ENCODE results near the gene KIRREL3.

Gene KIRREL3

GRCh38 chr11:126507646-126508045, 492.9 kb downstream of the KIRREL3 start:
- Histone ChIP-seq H3K9me3 (ENCODE audit: control insufficient read depth in 1 of 2, low read length in 2 of 2) (peaks cover 7 to 11% of the 10 kb centered on the region in 2 donors), H3K36me3 (ENCODE audit: control insufficient read depth in 1 of 2, insufficient read depth in 2 of 2, low read length in 2 of 2) (no peaks in the 10 kb centered on the region), H3K9ac (ENCODE audit: low read depth in 1 of 2, low read length in 2 of 2) (no peak overlapping the region), H3K4me1 (ENCODE audit: control insufficient read depth in 1 of 2, insufficient read depth in 2 of 2, low read length in 2 of 2) (no peaks in the 10 kb centered on the region), H3K27ac (ENCODE audit: low read depth, low read length) (no peak overlapping the region), H3K4me3 (ENCODE audit: low read depth in 1 of 2, low read length in 2 of 2) (no peak overlapping the region), H3K27me3 (ENCODE audit: control insufficient read depth in 1 of 2, insufficient read depth in 2 of 2, low read length in 2 of 2) (no peaks in the 10 kb centered on the region)

- no peaks in the 10 kb centered on the region for H3K4me1 ChIP-seq (ENCODE audit: control insufficient read depth in 1 of 2, insufficient read depth in 2 of 2, low read length in 2 of 2)
- no peaks in the 10 kb centered on the region for H3K36me3 ChIP-seq (ENCODE audit: control insufficient read depth in 1 of 2, insufficient read depth in 2 of 2, low read length in 2 of 2)
- H3K9ac ChIP-seq (ENCODE audit: low read depth in 1 of 2, low read length in 2 of 2), result no peak overlapping the region
- H3K9me3 ChIP-seq (ENCODE audit: control insufficient read depth in 1 of 2, low read length in 2 of 2), result peaks cover 7 to 11% of the 10 kb centered on the region in 2 donors
- peaks cover 0 to 6% of the 10 kb centered on the region in 2 donors for H3K27me3 ChIP-seq (ENCODE audit: control insufficient read depth in 1 of 2, insufficient read depth in 2 of 2, low read length in 2 of 2)
- H3K4me3 ChIP-seq (ENCODE audit: low read depth in 1 of 2, low read length in 2 of 2), result no peak overlapping the region
- no peak overlapping the region for H3K27ac ChIP-seq (ENCODE audit: low read depth, low read length)
Observed at GRCh38 chr11:126506789-126507188, 493.8 kb downstream of the KIRREL3 start.

GRCh38 chr11:126502982-126503381, 497.6 kb downstream of the KIRREL3 start:
- H3K9ac ChIP-seq (ENCODE audit: low read depth in 1 of 2, low read length in 2 of 2), result no peak overlapping the region
- H3K27ac ChIP-seq (ENCODE audit: low read depth, low read length), result no peak overlapping the region
- H3K4me3 ChIP-seq (ENCODE audit: low read depth in 1 of 2, low read length in 2 of 2), result no peak overlapping the region
- H3K9me3 ChIP-seq (ENCODE audit: control insufficient read depth in 1 of 2, low read length in 2 of 2), result peaks cover 7 to 11% of the 10 kb centered on the region in 2 donors
- H3K36me3 ChIP-seq (ENCODE audit: control insufficient read depth in 1 of 2, insufficient read depth in 2 of 2, low read length in 2 of 2), result no peaks in the 10 kb centered on the region
- no peaks in the 10 kb centered on the region for H3K4me1 ChIP-seq (ENCODE audit: control insufficient read depth in 1 of 2, insufficient read depth in 2 of 2, low read length in 2 of 2)
- peaks cover 9 to 12% of the 10 kb centered on the region in 2 donors for H3K27me3 ChIP-seq (ENCODE audit: control insufficient read depth in 1 of 2, insufficient read depth in 2 of 2, low read length in 2 of 2)

- Histone ChIP-seq H3K4me3 (ENCODE audit: low read depth in 1 of 2, low read length in 2 of 2) (no peak overlapping the region), H3K27me3 (ENCODE audit: control insufficient read depth in 1 of 2, insufficient read depth in 2 of 2, low read length in 2 of 2) (peaks cover 11 to 12% of the 10 kb centered on the region in 2 donors), H3K9me3 (ENCODE audit: control insufficient read depth in 1 of 2, low read length in 2 of 2) (peaks cover 7 to 11% of the 10 kb centered on the region in 2 donors), H3K4me1 (ENCODE audit: control insufficient read depth in 1 of 2, insufficient read depth in 2 of 2, low read length in 2 of 2) (no peaks in the 10 kb centered on the region), H3K9ac (ENCODE audit: low read depth in 1 of 2, low read length in 2 of 2) (no peak overlapping the region), H3K36me3 (ENCODE audit: control insufficient read depth in 1 of 2, insufficient read depth in 2 of 2, low read length in 2 of 2) (no peaks in the 10 kb centered on the region), H3K27ac (ENCODE audit: low read depth, low read length) (no peak overlapping the region)
Observed at GRCh38 chr11:126502159-126502558, 498.4 kb downstream of the KIRREL3 start.

GRCh38 chr11:126501641-126502040, 498.9 kb downstream of the KIRREL3 start:
- Histone ChIP-seq H3K9me3 (ENCODE audit: control insufficient read depth in 1 of 2, low read length in 2 of 2) (peaks cover 5 to 7% of the 10 kb centered on the region in 2 donors), H3K36me3 (ENCODE audit: control insufficient read depth in 1 of 2, insufficient read depth in 2 of 2, low read length in 2 of 2) (no peaks in the 10 kb centered on the region), H3K27me3 (ENCODE audit: control insufficient read depth in 1 of 2, insufficient read depth in 2 of 2, low read length in 2 of 2) (peaks cover 11 to 12% of the 10 kb centered on the region in 2 donors), H3K4me3 (ENCODE audit: low read depth in 1 of 2, low read length in 2 of 2) (no peak overlapping the region), H3K4me1 (ENCODE audit: control insufficient read depth in 1 of 2, insufficient read depth in 2 of 2, low read length in 2 of 2) (no peaks in the 10 kb centered on the region), H3K9ac (ENCODE audit: low read depth in 1 of 2, low read length in 2 of 2) (no peak overlapping the region), H3K27ac (ENCODE audit: low read depth, low read length) (no peak overlapping the region)

- Histone ChIP-seq H3K27me3 (ENCODE audit: control insufficient read depth in 1 of 2, insufficient read depth in 2 of 2, low read length in 2 of 2) (peaks cover 11 to 12% of the 10 kb centered on the region in 2 donors), H3K36me3 (ENCODE audit: control insufficient read depth in 1 of 2, insufficient read depth in 2 of 2, low read length in 2 of 2) (no peaks in the 10 kb centered on the region), H3K4me3 (ENCODE audit: low read depth in 1 of 2, low read length in 2 of 2) (no peak overlapping the region), H3K27ac (ENCODE audit: low read depth, low read length) (no peak overlapping the region), H3K4me1 (ENCODE audit: control insufficient read depth in 1 of 2, insufficient read depth in 2 of 2, low read length in 2 of 2) (no peaks in the 10 kb centered on the region), H3K9me3 (ENCODE audit: control insufficient read depth in 1 of 2, low read length in 2 of 2) (peaks cover 0 to 2% of the 10 kb centered on the region in 2 donors), H3K9ac (ENCODE audit: low read depth in 1 of 2, low read length in 2 of 2) (no peak overlapping the region)
Observed at GRCh38 chr11:126500981-126501380, 499.6 kb downstream of the KIRREL3 start.

GRCh38 chr11:126499131-126499752, 501.3 kb downstream of the KIRREL3 start:
- H3K9me3 ChIP-seq (ENCODE audit: control insufficient read depth in 1 of 2, low read length in 2 of 2), result no peaks in the 10 kb centered on the region
- H3K36me3 ChIP-seq (ENCODE audit: control insufficient read depth in 1 of 2, insufficient read depth in 2 of 2, low read length in 2 of 2), result no peaks in the 10 kb centered on the region
- H3K4me1 ChIP-seq (ENCODE audit: control insufficient read depth in 1 of 2, insufficient read depth in 2 of 2, low read length in 2 of 2), result no peaks in the 10 kb centered on the region
- no peak overlapping the region for H3K27ac ChIP-seq (ENCODE audit: low read depth, low read length)
- H3K4me3 ChIP-seq (ENCODE audit: low read depth in 1 of 2, low read length in 2 of 2), result no peak overlapping the region
- H3K27me3 ChIP-seq (ENCODE audit: control insufficient read depth in 1 of 2, insufficient read depth in 2 of 2, low read length in 2 of 2), result peaks cover 11 to 12% of the 10 kb centered on the region in 2 donors
- no peak overlapping the region for H3K9ac ChIP-seq (ENCODE audit: low read depth in 1 of 2, low read length in 2 of 2)

- Histone ChIP-seq H3K9ac (ENCODE audit: low read depth in 1 of 2, low read length in 2 of 2) (no peak overlapping the region), H3K27ac (ENCODE audit: low read depth, low read length) (no peak overlapping the region), H3K27me3 (ENCODE audit: control insufficient read depth in 1 of 2, insufficient read depth in 2 of 2, low read length in 2 of 2) (peaks cover 11 to 12% of the 10 kb centered on the region in 2 donors), H3K4me3 (ENCODE audit: low read depth in 1 of 2, low read length in 2 of 2) (no peak overlapping the region), H3K4me1 (ENCODE audit: control insufficient read depth in 1 of 2, insufficient read depth in 2 of 2, low read length in 2 of 2) (no peaks in the 10 kb centered on the region), H3K9me3 (ENCODE audit: control insufficient read depth in 1 of 2, low read length in 2 of 2) (no peaks in the 10 kb centered on the region), H3K36me3 (ENCODE audit: control insufficient read depth in 1 of 2, insufficient read depth in 2 of 2, low read length in 2 of 2) (no peaks in the 10 kb centered on the region)
Observed at GRCh38 chr11:126498281-126498680, 502.3 kb downstream of the KIRREL3 start.

- H3K4me3 ChIP-seq (ENCODE audit: low read depth in 1 of 2, low read length in 2 of 2), result no peak overlapping the region
- H3K27ac ChIP-seq (ENCODE audit: low read depth, low read length), result no peak overlapping the region
- H3K27me3 ChIP-seq (ENCODE audit: control insufficient read depth in 1 of 2, insufficient read depth in 2 of 2, low read length in 2 of 2), result peaks cover 11 to 12% of the 10 kb centered on the region in 2 donors
Observed at GRCh38 chr11:126497581-126498122, 502.9 kb downstream of the KIRREL3 start.

GRCh38 chr11:126496576-126497337, 503.8 kb downstream of the KIRREL3 start:
- no peaks in the 10 kb centered on the region for H3K9me3 ChIP-seq (ENCODE audit: control insufficient read depth in 1 of 2, low read length in 2 of 2)
- H3K27me3 ChIP-seq (ENCODE audit: control insufficient read depth in 1 of 2, insufficient read depth in 2 of 2, low read length in 2 of 2), result peaks cover 6 to 11% of the 10 kb centered on the region in 2 donors
- no peaks in the 10 kb centered on the region for H3K4me1 ChIP-seq (ENCODE audit: control insufficient read depth in 1 of 2, insufficient read depth in 2 of 2, low read length in 2 of 2)
- no peak overlapping the region for H3K4me3 ChIP-seq (ENCODE audit: low read depth in 1 of 2, low read length in 2 of 2)
- H3K27ac ChIP-seq (ENCODE audit: low read depth, low read length), result no peak overlapping the region
- no peak overlapping the region for H3K9ac ChIP-seq (ENCODE audit: low read depth in 1 of 2, low read length in 2 of 2)
- no peaks in the 10 kb centered on the region for H3K36me3 ChIP-seq (ENCODE audit: control insufficient read depth in 1 of 2, insufficient read depth in 2 of 2, low read length in 2 of 2)

More at GRCh38 chr11:126497581-126498122, 502.9 kb downstream of the KIRREL3 start:
- no peaks in the 10 kb centered on the region for H3K4me1 ChIP-seq (ENCODE audit: control insufficient read depth in 1 of 2, insufficient read depth in 2 of 2, low read length in 2 of 2)
- no peaks in the 10 kb centered on the region for H3K36me3 ChIP-seq (ENCODE audit: control insufficient read depth in 1 of 2, insufficient read depth in 2 of 2, low read length in 2 of 2)
- no peak overlapping the region for H3K9ac ChIP-seq (ENCODE audit: low read depth in 1 of 2, low read length in 2 of 2)
- H3K9me3 ChIP-seq (ENCODE audit: control insufficient read depth in 1 of 2, low read length in 2 of 2), result no peaks in the 10 kb centered on the region
